ENCODE results near the gene ACP1. TPM values are rescaled to one million over a fixed set of nuclear protein-coding genes. Genes with fewer than 3 reads are reported as not detected.

The ACP1 gene
- total and polyA plus RNA-seq, 10 of the 15 experiments (the other 5 are each of a cell fraction or from before 2014, with no cell fraction given), result 120 to 468 (median 175) TPM

GRCh38 chr2:309148-309953 lies 44.6 kb downstream of the ACP1 start:
- no peak overlapping the region for H3K27ac ChIP-seq (ENCODE audit: control insufficient read depth, insufficient read depth)
- H3K9ac ChIP-seq (ENCODE audit: control insufficient read depth, insufficient read depth, low read length), result no peak overlapping the region
- H2AFZ ChIP-seq (ENCODE audit: control insufficient read depth, low read depth, low read length), result no peak overlapping the region
- H3K4me1 ChIP-seq (ENCODE audit: control insufficient read depth, insufficient read depth, low read length), result no peaks in the 10 kb centered on the region
- TF ChIP-seq HDAC2 (IDR thresholded peaks at IDR 0.05) (no peak), IRF5 (IDR thresholded peaks at IDR 0.05; ENCODE audit: borderline replicate concordance) (no peak), MAX (IDR thresholded peaks at IDR 0.05; ENCODE audit: low read depth, low read length) (no peak), MTA2 (IDR thresholded peaks at IDR 0.05; ENCODE audit: low read depth) (no peak), ZNF24 (IDR thresholded peaks at IDR 0.05) (no peak)
- H3K36me3 ChIP-seq (ENCODE audit: control insufficient read depth in 2 of 2, insufficient read depth in 2 of 2, low read length in 1 of 2), result no peaks in the 10 kb centered on the region
- H3K79me2 ChIP-seq (ENCODE audit: control insufficient read depth, insufficient read depth, low read length), result no peaks in the 10 kb centered on the region
- RAD21 ChIA-PET (ENCODE audit: unreplicated experiment), result no interaction called here
- POLR2A ChIA-PET, result no interaction called here
- H3K27me3 ChIP-seq (replicated peaks in 1 of 2; ENCODE audit: control insufficient read depth in 2 of 2, insufficient read depth in 2 of 2, low read length in 1 of 2), result no peaks in the 10 kb centered on the region
- no peak for ATAC-seq
- FAIRE-seq, result no peak
- no peak overlapping the region for H3K4me2 ChIP-seq (ENCODE audit: control insufficient read depth, insufficient read depth)
- SMC1A ChIA-PET (ENCODE audit: uncharacterized antibody, unreplicated experiment), result no interaction called here
- CTCF ChIA-PET, result no interaction called here
- H4K20me1 ChIP-seq (ENCODE audit: control insufficient read depth, insufficient read depth), result no peaks in the 10 kb centered on the region
- no peak for DNase-seq (ENCODE audit: low read depth, low spot score)
- WGBS (ENCODE audit: insufficient coverage, insufficient replicate concordance, low lambda C conversion rate, missing lambda C conversion rate), result 33% methylated on average over 12 of the region's 13 CpGs
- no TSS peak for BruUV-seq (replicated peaks)
- H3K9me3 ChIP-seq (replicated peaks; ENCODE audit: control insufficient read depth, insufficient read depth, low read length), result no peaks in the 10 kb centered on the region
- H3K4me3 ChIP-seq, result no peak overlapping the region
- intact Hi-C loops (cut with micrococcal nuclease; ENCODE audit: unreplicated experiment) (no loop called here), in situ Hi-C loops (cut with MboI) (no loop called here)

GRCh38 chr2:309954-310510 lies 45.3 kb downstream of the ACP1 start:
- 62% methylated on average over 10 of the region's 10 CpGs for WGBS (ENCODE audit: insufficient coverage, insufficient replicate concordance, low lambda C conversion rate, missing lambda C conversion rate)
- no TSS peak for BruUV-seq (replicated peaks)
- SMC1A ChIA-PET (ENCODE audit: uncharacterized antibody, unreplicated experiment), result no interaction called here
- Histone ChIP-seq H3K27me3 (replicated peaks in 1 of 2; ENCODE audit: control insufficient read depth in 2 of 2, insufficient read depth in 2 of 2, low read length in 1 of 2) (no peaks in the 10 kb centered on the region), H3K79me2 (ENCODE audit: control insufficient read depth, insufficient read depth, low read length) (no peaks in the 10 kb centered on the region), H3K9ac (ENCODE audit: control insufficient read depth, insufficient read depth, low read length) (no peak overlapping the region), H3K4me2 (ENCODE audit: control insufficient read depth, insufficient read depth) (no peak overlapping the region), H4K20me1 (ENCODE audit: control insufficient read depth, insufficient read depth) (no peaks in the 10 kb centered on the region), H3K4me1 (ENCODE audit: control insufficient read depth, insufficient read depth, low read length) (no peaks in the 10 kb centered on the region), H3K9me3 (replicated peaks; ENCODE audit: control insufficient read depth, insufficient read depth, low read length) (no peaks in the 10 kb centered on the region), H3K36me3 (ENCODE audit: control insufficient read depth in 2 of 2, insufficient read depth in 2 of 2, low read length in 1 of 2) (no peaks in the 10 kb centered on the region), H3K4me3 (no peak overlapping the region), H3K27ac (ENCODE audit: control insufficient read depth, insufficient read depth) (no peak overlapping the region), H2AFZ (ENCODE audit: control insufficient read depth, low read depth, low read length) (no peak overlapping the region)
- CTCF ChIA-PET, result no interaction called here
- FAIRE-seq (no peak), DNase-seq (ENCODE audit: low read depth, low spot score) (no peak), ATAC-seq (no peak)
- RAD21 ChIA-PET (ENCODE audit: unreplicated experiment), result no interaction called here
- intact Hi-C loops (cut with micrococcal nuclease; ENCODE audit: unreplicated experiment) (no loop called here), in situ Hi-C loops (cut with MboI) (no loop called here)
- POLR2A ChIA-PET, result no interaction called here
- no peak for TF ChIP-seq HDAC6 (IDR thresholded peaks at IDR 0.05; ENCODE audit: unreplicated experiment)
- TF ChIP-seq JUNB (IDR thresholded peaks at IDR 0.05), result no peak
- TF ChIP-seq HCFC1 (IDR thresholded peaks at IDR 0.05; ENCODE audit: low read length), result no peak
- no peak for TF ChIP-seq CEBPZ (IDR thresholded peaks at IDR 0.05; ENCODE audit: low read depth, low read length)
- TF ChIP-seq BRCA1 (IDR thresholded peaks at IDR 0.05; ENCODE audit: low read depth, low read length), result no peak
- TF ChIP-seq SMC3 (IDR thresholded peaks at IDR 0.05; ENCODE audit: borderline replicate concordance, low read length), result no peak
- TF ChIP-seq NRF1 (conservative IDR thresholded peaks at IDR 0.05; ENCODE audit: low read depth, low read length), result no peak
- TF ChIP-seq ZBED1 (IDR thresholded peaks at IDR 0.05; ENCODE audit: borderline replicate concordance), result no peak
- no peak for TF ChIP-seq ZZZ3 (IDR thresholded peaks at IDR 0.05; ENCODE audit: control insufficient read depth, insufficient read length, low read depth)
